Uterus (tissue), 4 donors: ENCODE results near the gene NHEJ1. TPM values are rescaled to one million over a fixed set of nuclear protein-coding genes. Genes with fewer than 3 reads are reported as not detected.

ENCODE experiments used
- DNase-seq, 2 donors: peaks; one replicate each; pipeline ENCODE4 v3.0.0-alpha.2; 2019 to 2020
- H3K27ac ChIP-seq, 2 donors: fragments of 200-600 bp; sonication (generic); 1 replicate in 1 of 2; 2 replicates in 1 of 2; pipeline ENCODE4 v1.5.1; 2016 to 2018
- H3K27me3 ChIP-seq, 2 donors: fragments of 200-600 bp; sonication (generic); one replicate each; pipeline ENCODE4 v1.5.1; 2018 to 2019; ENCODE audit warnings: control low read depth in 1 of 2
- H3K36me3 ChIP-seq, 2 donors: fragments of 200-600 bp; sonication (generic); one replicate each; pipeline ENCODE4 v1.5.1; 2019; ENCODE audit warnings: control low read depth in 1 of 2
- H3K4me1 ChIP-seq, 2 donors: fragments of 200-600 bp; sonication (generic); one replicate each; pipeline ENCODE4 v1.5.1; 2018 to 2019; ENCODE audit warnings: control low read depth in 1 of 2
- H3K4me3 ChIP-seq, 2 donors: fragments of 200-600 bp; sonication (generic); 1 replicate in 1 of 2; 2 replicates in 1 of 2; pipeline ENCODE4 v1.5.1; 2018 to 2019; ENCODE audit warnings: mild to moderate bottlenecking in 1 of 2
- H3K9me3 ChIP-seq, 2 donors: fragments of 200-600 bp; sonication (generic); one replicate each; pipeline ENCODE4 v1.5.1; 2019; ENCODE audit warnings: control low read depth in 1 of 2
- POLR2A ChIP-seq, 2 donors: fragments of 450-650 bp; IDR thresholded peaks; one replicate each; pipeline ENCODE4 v1.6.1; 2016; ENCODE audit warnings: antibody characterized with exemption in 2 of 2, mild to moderate bottlenecking in 1 of 2, moderate library complexity in 1 of 2
- intact Hi-C: fragments of 100-400 bp; cut with DNase I; formaldehyde crosslinking; loops from one replicate; pipeline ENCODE4 v1.15.1; 2023; ENCODE audit warnings: low total_unique reads
- total RNA-seq, 4 donors: library from RNA; depleted of rRNA in 3 of 4; stranded (reverse); fragments of >200 nt in 3 of 4; gene quantifications; one replicate each; pipeline versions ENCODE4 v1.1.0 to v1.2.4, GENCODE V29; 2014 to 2023
- TF ChIP-seq, protein P1 (sequence below), 4 experiments: fragments of 200-600 bp in 2 of 4; fragments of 450-650 bp in 2 of 4; sonication (generic) in 2 of 4; IDR thresholded peaks; one replicate each; pipeline ENCODE4 v1.5.1; 2016 to 2019; ENCODE audit warnings: antibody characterized with exemption in 4 of 4, mild to moderate bottlenecking in 2 of 4, moderate library complexity in 1 of 4
- donor health status: DM: yes; HTN: yes; CAD: no.

The NHEJ1 gene
- total RNA-seq, 4 donors from 2014 or later = 15.0 to 162 (median 18.1) TPM

DNA sequence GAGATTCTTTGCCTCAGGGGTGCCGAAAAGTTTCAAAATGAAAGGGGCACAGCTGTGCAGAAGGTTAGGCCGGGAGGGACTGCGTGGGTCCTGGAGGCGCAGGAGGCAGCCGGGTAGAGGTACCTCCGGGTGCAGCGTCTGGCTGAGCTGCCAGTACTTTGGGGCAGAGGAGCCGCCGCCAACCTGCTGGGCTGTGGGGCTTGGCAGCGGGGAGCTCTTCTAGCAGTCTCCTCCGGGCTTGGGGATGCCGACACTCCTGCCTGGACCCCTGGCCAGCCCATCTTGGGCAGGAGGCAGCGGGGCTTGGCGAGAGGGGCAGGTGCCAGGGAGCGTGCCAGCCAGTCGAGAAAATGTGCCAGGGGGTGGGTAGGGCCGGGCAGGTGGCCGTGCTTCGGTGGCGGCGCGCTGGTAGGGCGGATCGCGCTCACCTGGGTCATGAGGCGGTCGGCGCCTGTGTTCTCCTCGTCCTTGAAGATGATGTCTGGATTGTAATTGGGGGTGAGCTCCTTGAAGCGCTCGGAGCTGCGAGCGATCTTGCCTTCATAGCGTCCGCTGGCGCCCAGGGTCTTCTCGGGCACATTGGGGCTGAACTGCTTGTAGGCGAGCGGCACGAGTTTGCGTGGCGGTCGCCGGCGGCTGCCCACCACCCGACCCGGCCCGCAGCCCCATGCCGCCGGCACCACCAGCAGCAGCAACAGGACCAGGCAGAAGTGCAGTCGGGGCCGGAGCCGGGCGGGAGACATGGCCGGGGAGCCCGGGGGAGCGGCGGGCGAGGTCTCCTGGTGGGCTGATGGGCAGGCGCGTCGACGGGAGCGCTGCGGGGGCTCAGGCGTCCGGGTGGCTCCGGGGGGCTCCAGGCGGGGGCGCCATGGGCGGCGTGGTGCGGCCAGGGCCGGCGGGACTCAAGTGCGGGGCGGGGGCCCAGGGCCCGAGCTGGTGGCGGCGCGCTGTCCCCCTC, 100.6 kb downstream of the NHEJ1 start:
- Histone ChIP-seq H3K4me1 (peaks cover 0 to 33% of the 10 kb centered on the region in 2 donors), H3K36me3 (no peaks in the 10 kb centered on the region), H3K27me3 (peaks cover 18 to 48% of the 10 kb centered on the region in 2 donors), H3K4me3 (peak overlapping the region in 1 of 2 donors; percentile 9), H3K9me3 (no peaks in the 10 kb centered on the region), H3K27ac (no peak overlapping the region)
- TF ChIP-seq, protein P1, sequence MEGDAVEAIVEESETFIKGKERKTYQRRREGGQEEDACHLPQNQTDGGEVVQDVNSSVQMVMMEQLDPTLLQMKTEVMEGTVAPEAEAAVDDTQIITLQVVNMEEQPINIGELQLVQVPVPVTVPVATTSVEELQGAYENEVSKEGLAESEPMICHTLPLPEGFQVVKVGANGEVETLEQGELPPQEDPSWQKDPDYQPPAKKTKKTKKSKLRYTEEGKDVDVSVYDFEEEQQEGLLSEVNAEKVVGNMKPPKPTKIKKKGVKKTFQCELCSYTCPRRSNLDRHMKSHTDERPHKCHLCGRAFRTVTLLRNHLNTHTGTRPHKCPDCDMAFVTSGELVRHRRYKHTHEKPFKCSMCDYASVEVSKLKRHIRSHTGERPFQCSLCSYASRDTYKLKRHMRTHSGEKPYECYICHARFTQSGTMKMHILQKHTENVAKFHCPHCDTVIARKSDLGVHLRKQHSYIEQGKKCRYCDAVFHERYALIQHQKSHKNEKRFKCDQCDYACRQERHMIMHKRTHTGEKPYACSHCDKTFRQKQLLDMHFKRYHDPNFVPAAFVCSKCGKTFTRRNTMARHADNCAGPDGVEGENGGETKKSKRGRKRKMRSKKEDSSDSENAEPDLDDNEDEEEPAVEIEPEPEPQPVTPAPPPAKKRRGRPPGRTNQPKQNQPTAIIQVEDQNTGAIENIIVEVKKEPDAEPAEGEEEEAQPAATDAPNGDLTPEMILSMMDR (IDR thresholded peaks at IDR 0.05) = no peak
- no peak for TF ChIP-seq POLR2A (IDR thresholded peaks at IDR 0.05)
- no peak for DNase-seq
- intact Hi-C loops = loop anchor here (5.0 kb wide), 1 partner anchor 97 kb away; no protein-coding TSS in a partner anchor

DNA sequence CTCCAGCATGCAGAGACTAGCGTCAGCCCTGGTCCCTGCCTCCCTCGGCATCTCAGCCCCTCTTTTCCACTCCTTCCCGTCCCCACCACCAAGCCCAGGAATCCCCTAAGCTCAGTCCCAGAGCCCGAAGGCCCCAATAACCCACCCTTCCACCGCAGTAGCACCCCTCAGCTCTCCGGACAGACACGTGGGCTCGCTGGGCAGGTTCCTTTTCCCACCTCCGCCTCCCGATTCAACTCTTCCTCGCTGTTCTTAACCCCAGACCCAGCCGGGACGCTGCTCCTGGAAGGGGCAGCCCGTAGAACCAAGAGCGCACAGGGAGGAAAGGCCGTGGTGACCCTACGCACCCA, 101.3 kb downstream of the NHEJ1 start:
- peaks cover 0 to 33% of the 10 kb centered on the region in 2 donors for H3K4me1 ChIP-seq
- DNase-seq = no peak
- no peaks in the 10 kb centered on the region for H3K9me3 ChIP-seq
- intact Hi-C loops = loop anchor here (5.0 kb wide), 1 partner anchor 98 kb away; no protein-coding TSS in a partner anchor
- H3K27ac ChIP-seq = no peak overlapping the region
- H3K36me3 ChIP-seq = no peaks in the 10 kb centered on the region
- no peak for TF ChIP-seq POLR2A (IDR thresholded peaks at IDR 0.05)
- TF ChIP-seq, protein P1 (IDR thresholded peaks at IDR 0.05) = no peak
- no peak overlapping the region for H3K4me3 ChIP-seq
- H3K27me3 ChIP-seq = peaks cover 18 to 48% of the 10 kb centered on the region in 2 donors

DNA sequence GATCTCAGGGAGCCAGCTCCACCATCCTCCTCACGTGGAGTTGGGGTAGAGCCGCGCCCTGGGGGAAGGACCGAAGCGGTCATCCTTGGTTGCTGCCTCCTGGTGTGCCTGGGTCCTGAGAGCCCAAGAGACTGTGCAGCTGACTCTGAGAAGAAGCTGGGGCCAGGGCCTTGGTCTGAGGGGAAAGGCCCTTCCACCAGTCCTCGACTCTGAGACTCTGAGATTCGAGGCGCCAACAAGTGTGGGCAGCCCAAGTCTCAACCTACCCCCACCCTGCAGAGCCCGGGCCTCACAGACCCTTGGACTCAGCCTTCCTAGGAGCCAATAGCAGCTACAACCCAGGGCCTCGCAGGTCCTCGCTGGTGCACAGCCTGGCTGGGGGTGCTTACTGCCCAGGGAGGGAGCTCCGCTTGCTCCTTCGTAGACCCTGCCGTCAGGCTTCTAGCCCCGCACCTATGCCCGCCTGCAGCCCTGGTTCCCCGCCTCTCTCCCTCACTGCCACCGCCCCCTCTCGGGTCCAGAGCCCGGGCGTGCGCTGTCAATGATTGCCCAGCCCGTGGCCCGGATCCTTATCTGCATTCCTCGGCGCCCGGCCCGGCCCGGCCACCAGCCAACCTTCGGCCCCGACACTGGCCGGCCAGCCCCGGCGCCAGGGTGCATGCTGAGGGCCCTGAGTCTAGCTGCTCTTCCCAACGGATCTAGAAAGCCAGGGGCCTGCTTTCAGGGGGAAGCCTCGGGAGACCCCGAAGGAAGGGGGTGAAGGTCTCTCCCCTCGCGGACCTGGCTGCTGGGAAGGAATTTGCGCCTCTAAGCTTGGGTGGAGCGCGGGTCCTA, 101.9 kb downstream of the NHEJ1 start:
- Histone ChIP-seq H3K4me1 (peaks cover 0 to 33% of the 10 kb centered on the region in 2 donors), H3K36me3 (no peaks in the 10 kb centered on the region), H3K9me3 (no peaks in the 10 kb centered on the region), H3K27me3 (peaks cover 18 to 48% of the 10 kb centered on the region in 2 donors), H3K27ac (no peak overlapping the region), H3K4me3 (no peak overlapping the region)
- intact Hi-C loops = loop anchor here (5.0 kb wide), 1 partner anchor 99 kb away; no protein-coding TSS in a partner anchor
- TF ChIP-seq, protein P1 (IDR thresholded peaks at IDR 0.05) = no peak
- no peak for TF ChIP-seq POLR2A (IDR thresholded peaks at IDR 0.05)
- no peak for DNase-seq

DNA sequence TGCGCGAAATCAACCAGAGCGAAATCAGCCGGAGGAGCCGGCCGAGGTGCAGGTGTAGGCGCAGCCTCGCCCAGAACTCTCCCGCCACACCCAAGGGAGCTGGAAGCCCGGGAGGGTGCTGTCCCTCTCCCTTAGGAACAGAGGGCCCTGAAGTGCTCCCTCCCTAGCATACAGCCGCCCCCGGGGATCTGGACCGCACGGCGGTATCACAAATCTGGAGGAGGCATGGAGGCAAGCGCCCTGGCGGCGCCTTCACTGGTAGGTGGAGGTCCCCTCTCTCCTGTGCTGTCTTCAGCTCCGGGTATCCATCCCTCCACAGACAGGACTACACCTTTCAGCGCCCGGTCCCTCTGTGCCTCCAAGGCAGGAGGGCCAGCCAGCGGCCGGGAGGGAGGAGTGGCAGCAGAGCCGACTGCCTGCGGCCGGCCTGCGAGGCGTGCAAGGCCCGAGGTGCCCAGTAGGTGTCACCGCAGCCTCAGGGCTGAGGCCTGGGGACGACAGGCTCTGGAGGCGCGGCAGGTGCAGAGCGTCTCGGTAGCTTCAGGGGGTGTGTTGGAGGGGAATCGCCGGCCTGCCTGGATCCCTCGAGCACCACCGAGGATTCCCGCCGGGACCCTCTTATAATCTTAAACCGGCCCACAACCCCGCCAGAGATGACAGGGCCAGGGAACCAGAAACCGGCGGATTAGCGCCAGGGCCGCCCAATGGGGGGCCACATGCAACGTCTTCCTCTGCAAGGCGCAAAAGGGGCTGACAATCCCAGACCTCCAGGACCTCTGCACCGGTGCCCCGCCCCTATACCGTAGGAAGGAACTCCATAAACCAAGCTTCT, 102.7 kb downstream of the NHEJ1 start:
- Histone ChIP-seq H3K4me1 (peaks cover 0 to 33% of the 10 kb centered on the region in 2 donors), H3K27me3 (peaks cover 18 to 48% of the 10 kb centered on the region in 2 donors), H3K4me3 (no peak overlapping the region), H3K36me3 (no peaks in the 10 kb centered on the region), H3K9me3 (no peaks in the 10 kb centered on the region), H3K27ac (no peak overlapping the region)
- intact Hi-C loops = loop anchor here (5.0 kb wide), 1 partner anchor 99 kb away; no protein-coding TSS in a partner anchor
- TF ChIP-seq, protein P1 (IDR thresholded peaks at IDR 0.05) = peak; percentile 81 to 96 (median 87)
- TF ChIP-seq POLR2A (IDR thresholded peaks at IDR 0.05) = no peak
- peak; percentile 46 to 69 for DNase-seq
